GM19372 (cell line): ENCODE results near the gene PRKAR2B.

Source experiments
- ATAC-seq: cut with Tn5 transposase; IDR thresholded peaks from one replicate; pipeline ENCODE4 v1.9.1; 2021; ENCODE audit warnings: mild to moderate bottlenecking, low read depth, moderate library complexity; ENCODE audit not compliant: unreplicated experiment

PRKAR2B gene

DNA sequence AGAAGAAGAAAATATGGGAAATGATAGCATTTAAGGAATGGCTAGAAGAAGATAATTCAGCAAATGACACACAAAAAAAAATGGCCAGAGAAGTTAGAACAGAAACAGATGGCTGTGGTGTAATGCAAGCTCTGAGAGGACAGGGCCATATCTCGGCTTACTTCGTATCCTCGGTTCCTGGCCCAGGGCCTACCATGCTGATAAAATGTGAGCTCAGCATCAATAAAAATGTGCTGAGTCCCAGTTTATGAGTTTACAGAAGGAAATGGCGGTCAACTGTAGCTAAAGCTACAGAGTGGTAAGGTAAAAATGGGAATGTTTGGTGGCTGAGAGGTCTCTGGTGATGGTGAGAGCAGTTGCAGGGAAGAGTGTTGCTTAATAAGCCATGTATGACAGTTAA lies 165.1 kb downstream of the PRKAR2B start:
- ATAC-seq = no peak

DNA sequence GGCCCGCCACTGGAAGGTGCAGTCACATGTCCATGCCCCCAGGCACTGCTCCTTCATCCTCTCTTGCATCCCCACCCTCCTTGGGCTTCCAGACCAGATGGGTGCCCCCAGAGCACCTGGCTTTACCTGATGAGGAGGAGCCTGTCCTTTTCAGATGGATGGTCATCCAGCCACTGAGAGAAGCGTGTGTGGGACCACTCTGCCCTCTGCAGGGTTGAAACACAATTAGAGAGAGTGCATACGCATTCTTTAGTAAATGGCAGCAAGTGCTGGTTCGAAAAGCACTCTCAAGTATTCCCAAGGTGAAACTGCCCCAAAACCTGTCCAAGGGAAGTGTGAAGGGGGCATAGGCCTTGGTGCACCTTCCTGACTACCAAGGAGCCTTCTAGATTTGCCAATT lies 165.9 kb downstream of the PRKAR2B start:
- ATAC-seq = no peak
